PFSK-1 (cell line): Measurements from ENCODE around the gene GGTLC1.

Source experiments
- POLR2AphosphoS5 ChIP-seq: IDR thresholded peaks from 2 replicates; pipeline ENCODE4 v1.6.1; 2012; ENCODE audit warnings: low read depth, mild to moderate bottlenecking, control low read depth, low read length, moderate library complexity
- TAF1 ChIP-seq: IDR thresholded peaks from 2 replicates; pipeline ENCODE4 v1.6.1; 2012; ENCODE audit warnings: low read length, control low read depth, borderline replicate concordance; ENCODE audit not compliant: insufficient read depth

- TF ChIP-seq TAF1 = no peak
- no peak for TF ChIP-seq POLR2AphosphoS5
Observed at GRCh38 chr20:24007073-24007595, 18.6 kb upstream of the GGTLC1 start.
